Stimulated activated CD4-positive, alpha-beta T cell treated with anti-CD3 and anti-CD28 coated beads, Interleukin-15, amount 100 ng/mL, for 24 hours (primary cell): Measurements from ENCODE around the gene KRTAP5-5.
"Not testable (repeated sequence)": the region's sequence is repeated elsewhere in the genome, so short reads cannot be mapped to it uniquely, and the experiment has no call there.

Experiments used
- DNase-seq: peaks from one replicate; pipeline ENCODE4 v3.0.0-alpha.2; 2020

KRTAP5-5 gene

GRCh38 chr11:1607156-1607845 lies 22.3 kb upstream of the KRTAP5-5 start:
- DNase-seq, result not testable (repeated sequence)

- DNase-seq, result not testable (repeated sequence)
Observed at GRCh38 chr11:1607901-1608300, 21.7 kb upstream of the KRTAP5-5 start.

- no peak for DNase-seq
Observed at GRCh38 chr11:1608363-1608762, 21.2 kb upstream of the KRTAP5-5 start, which contains the start of gene KRTAP5-3. Gene KRTAP5-3, minus strand, starts transcription at chr11:1608463. Its CDS starts 78 bp downstream, at chr11:1608385.

- no peak for DNase-seq
Observed at GRCh38 chr11:1618231-1618630, 11.3 kb upstream of the KRTAP5-5 start.

- peak; percentile 16 for DNase-seq
Observed at GRCh38 chr11:1619449-1619848, 10.1 kb upstream of the KRTAP5-5 start.

GRCh38 chr11:1622086-1622485 lies 7.5 kb upstream of the KRTAP5-5 start, which contains the start of gene KRTAP5-4:
Gene KRTAP5-4, minus strand, starts transcription at chr11:1622138. Its CDS starts 45 bp downstream, at chr11:1622093.
- no peak for DNase-seq

- no peak for DNase-seq
Observed at GRCh38 chr11:1623716-1624115, 5.9 kb upstream of the KRTAP5-5 start.

- DNase-seq, result no peak
Observed at GRCh38 chr11:1624621-1625020, 5.0 kb upstream of the KRTAP5-5 start.

GRCh38 chr11:1625541-1625940 lies 4.0 kb upstream of the KRTAP5-5 start:
- no peak for DNase-seq

GRCh38 chr11:1628506-1629325 lies 859 bp upstream of the KRTAP5-5 start:
- DNase-seq, result peak; percentile 75

GRCh38 chr11:1630271-1630670 lies 696 bp downstream of the KRTAP5-5 start:
- DNase-seq, result no peak

- DNase-seq, result no peak
Observed at GRCh38 chr11:1631066-1631568, 1.5 kb downstream of the KRTAP5-5 start.

- no peak for DNase-seq
Observed at GRCh38 chr11:1632053-1632714, 2.6 kb downstream of the KRTAP5-5 start.

GRCh38 chr11:1633864-1634263 lies 4.3 kb downstream of the KRTAP5-5 start:
- DNase-seq, result no peak

- DNase-seq, result no peak
Observed at GRCh38 chr11:1636291-1636950, 6.8 kb downstream of the KRTAP5-5 start.

GRCh38 chr11:1637628-1638027 lies 8.1 kb downstream of the KRTAP5-5 start:
- no peak for DNase-seq

GRCh38 chr11:1638344-1638743 lies 8.8 kb downstream of the KRTAP5-5 start:
- DNase-seq, result no peak

- no peak for DNase-seq
Observed at GRCh38 chr11:1639102-1639620, 9.6 kb downstream of the KRTAP5-5 start.

GRCh38 chr11:1639666-1640065 lies 10.1 kb downstream of the KRTAP5-5 start:
- DNase-seq, result no peak

GRCh38 chr11:1640076-1640946 lies 10.7 kb downstream of the KRTAP5-5 start:
- peak; percentile 47 for DNase-seq

GRCh38 chr11:1641096-1641495 lies 11.5 kb downstream of the KRTAP5-5 start:
- no peak for DNase-seq
